ENCODE measurements around the gene TMEM54. TPM values are rescaled to one million over a fixed set of nuclear protein-coding genes. Genes with fewer than 3 reads are reported as not detected.

TMEM54 gene, protein sequence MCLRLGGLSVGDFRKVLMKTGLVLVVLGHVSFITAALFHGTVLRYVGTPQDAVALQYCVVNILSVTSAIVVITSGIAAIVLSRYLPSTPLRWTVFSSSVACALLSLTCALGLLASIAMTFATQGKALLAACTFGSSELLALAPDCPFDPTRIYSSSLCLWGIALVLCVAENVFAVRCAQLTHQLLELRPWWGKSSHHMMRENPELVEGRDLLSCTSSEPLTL
- total RNA-seq (100 to 1,000 TPM in 1 of 4 donors, 10 to 100 TPM in 3; 47.4 to 135 (median 57.9) TPM), polyA plus RNA-seq (100 to 1,000 TPM; 699 to 799 (median 707) TPM)

DNA sequence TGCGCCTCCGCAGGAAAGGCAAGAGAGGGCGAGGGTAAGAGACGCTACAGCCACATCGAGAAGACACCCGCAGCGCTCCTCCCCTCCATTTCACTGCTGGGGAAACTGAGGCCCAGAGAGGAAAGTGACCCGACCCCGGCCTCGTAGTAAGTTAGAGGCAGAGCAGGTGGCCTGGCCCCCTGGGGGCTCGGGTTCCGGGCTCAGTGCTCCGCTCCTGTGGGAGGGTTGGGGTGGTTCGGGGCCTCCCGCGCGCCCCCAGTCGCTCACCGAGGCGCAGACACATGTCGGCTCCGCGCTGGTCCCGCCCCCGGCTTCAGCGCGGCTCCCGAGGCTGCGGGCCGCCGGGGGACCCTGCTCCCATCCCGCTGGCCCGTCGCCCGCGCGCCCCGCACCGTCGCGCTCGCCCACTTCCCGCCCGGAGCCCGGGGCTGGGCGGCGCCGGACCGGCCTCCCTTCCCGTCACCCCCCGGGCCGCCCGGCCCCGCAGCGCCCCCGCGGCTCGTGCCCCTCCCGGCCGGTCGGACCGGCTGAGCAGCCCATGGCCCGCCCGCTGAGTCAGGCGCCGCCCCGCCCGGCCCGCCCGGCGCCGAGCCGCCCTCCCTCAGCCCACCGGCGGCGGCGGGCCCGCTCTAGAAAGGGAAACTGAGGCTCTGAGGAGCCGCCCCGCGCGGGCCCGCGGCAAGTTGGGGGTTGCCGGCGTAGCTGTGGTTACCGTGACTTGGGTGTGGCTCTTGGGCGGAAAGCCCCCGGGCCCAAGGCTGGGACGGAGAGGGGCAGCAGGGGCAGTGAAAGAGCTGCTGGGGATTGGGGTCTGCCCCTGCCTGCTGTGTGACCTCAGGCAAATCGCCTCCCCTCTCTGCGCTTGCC is at the start of gene TMEM54:
TMEM54 (minus strand) TSS at position 434 of the 867 bp plus-strand sequence; CDS start at position 283, 151 bp downstream.
- intact Hi-C loops (cut with DNase I), result loop anchor here (5.0 kb wide), 1 partner anchor 61 kb away; the partner anchor contains the start of gene RNF19B
- DNase-seq, result peak; percentile 82

DNA sequence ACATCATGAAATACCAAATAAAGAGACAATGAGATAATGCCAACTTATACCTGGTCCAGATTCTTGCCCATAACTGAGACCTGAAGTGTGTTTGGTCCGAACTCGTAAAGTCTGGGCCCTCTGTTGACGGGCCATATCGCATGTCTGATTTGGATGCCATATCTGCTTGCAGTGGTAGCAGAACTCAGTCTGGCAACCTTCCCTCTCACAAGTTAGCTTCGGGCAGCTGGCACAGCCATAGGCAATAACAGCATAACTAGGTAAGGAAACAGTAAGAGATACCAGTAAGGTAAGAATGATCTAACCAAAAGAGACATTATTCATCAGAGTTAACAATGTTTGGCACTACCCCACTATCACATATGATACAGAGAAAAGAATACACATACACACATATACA is 48.3 kb upstream of the TMEM54 start:
- no peak for TF ChIP-seq POLR2A (IDR thresholded peaks at IDR 0.05)
- no peak for TF ChIP-seq POLR2AphosphoS5 (IDR thresholded peaks at IDR 0.05)
- TF ChIP-seq, protein P1, sequence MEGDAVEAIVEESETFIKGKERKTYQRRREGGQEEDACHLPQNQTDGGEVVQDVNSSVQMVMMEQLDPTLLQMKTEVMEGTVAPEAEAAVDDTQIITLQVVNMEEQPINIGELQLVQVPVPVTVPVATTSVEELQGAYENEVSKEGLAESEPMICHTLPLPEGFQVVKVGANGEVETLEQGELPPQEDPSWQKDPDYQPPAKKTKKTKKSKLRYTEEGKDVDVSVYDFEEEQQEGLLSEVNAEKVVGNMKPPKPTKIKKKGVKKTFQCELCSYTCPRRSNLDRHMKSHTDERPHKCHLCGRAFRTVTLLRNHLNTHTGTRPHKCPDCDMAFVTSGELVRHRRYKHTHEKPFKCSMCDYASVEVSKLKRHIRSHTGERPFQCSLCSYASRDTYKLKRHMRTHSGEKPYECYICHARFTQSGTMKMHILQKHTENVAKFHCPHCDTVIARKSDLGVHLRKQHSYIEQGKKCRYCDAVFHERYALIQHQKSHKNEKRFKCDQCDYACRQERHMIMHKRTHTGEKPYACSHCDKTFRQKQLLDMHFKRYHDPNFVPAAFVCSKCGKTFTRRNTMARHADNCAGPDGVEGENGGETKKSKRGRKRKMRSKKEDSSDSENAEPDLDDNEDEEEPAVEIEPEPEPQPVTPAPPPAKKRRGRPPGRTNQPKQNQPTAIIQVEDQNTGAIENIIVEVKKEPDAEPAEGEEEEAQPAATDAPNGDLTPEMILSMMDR (IDR thresholded peaks at IDR 0.05), result no peak
- no peak for TF ChIP-seq EP300 (IDR thresholded peaks at IDR 0.05)
- Histone ChIP-seq H3K27me3 (no peaks in the 10 kb centered on the region), H3K9me3 (no peaks in the 10 kb centered on the region), H3K36me3 (peaks cover 0 to 36% (median 9%) of the 10 kb centered on the region in 4 donors), H3K27ac (peak overlapping the region in 3 of 4 donors; percentile 53 to 79 (median 66)), H3K4me1 (peaks cover 0 to 49% (median 30%) of the 10 kb centered on the region in 4 donors), H3K4me3 (no peak overlapping the region)
- no peak for DNase-seq
- 16 to 74% methylated on average over 5 of the region's 5 CpGs for WGBS, 2 donors
- intact Hi-C loops (cut with DNase I), result no loop called here

More for the DNA sequence above, at the start of gene TMEM54:
- Histone ChIP-seq H3K36me3 (no peaks in the 10 kb centered on the region), H3K4me3 (peak within 1 kb of the TSS; percentile 61 to 81 (median 72)), H3K27me3 (peaks cover 0 to 5% (median 0%) of the 10 kb centered on the region in 3 donors), H3K27ac (peak within 1 kb of the TSS; percentile 28 to 76 (median 54)), H3K4me1 (peaks cover 0 to 15% (median 14%) of the 10 kb centered on the region in 4 donors), H3K9me3 (no peaks in the 10 kb centered on the region)
- TF ChIP-seq EP300 (IDR thresholded peaks at IDR 0.05) (no peak), POLR2AphosphoS5 (IDR thresholded peaks at IDR 0.05) (no peak), POLR2A (IDR thresholded peaks at IDR 0.05) (no peak)
- TF ChIP-seq, protein P1 (IDR thresholded peaks at IDR 0.05), result no peak
- WGBS, 2 donors, result 1% methylated on average over 92 of the region's 92 CpGs

DNA sequence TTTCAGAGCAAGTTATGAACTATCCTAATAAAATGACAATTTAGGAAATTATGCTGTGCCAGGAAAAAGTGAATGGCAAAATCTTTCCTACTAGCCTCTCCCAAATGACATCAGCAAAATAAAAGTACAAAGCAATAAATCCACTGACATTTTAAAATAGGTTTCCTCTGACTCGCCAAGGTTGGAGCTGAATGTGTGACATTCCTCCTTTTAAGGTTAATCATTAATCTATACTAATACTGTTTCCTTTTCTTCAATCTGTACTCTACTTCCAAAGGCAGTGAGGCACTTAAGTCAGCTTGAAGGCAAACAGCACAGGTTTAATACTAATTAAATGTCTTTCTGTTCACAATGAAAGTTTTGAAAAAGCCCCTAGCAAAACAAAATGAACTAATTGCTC is 47.7 kb upstream of the TMEM54 start:
- no peak for DNase-seq
- peak overlapping the region in 3 of 4 donors; percentile 53 to 79 (median 66) for H3K27ac ChIP-seq
- TF ChIP-seq, protein P1 (IDR thresholded peaks at IDR 0.05), result no peak
- peak; percentile 47 to 72 (median 58) for TF ChIP-seq POLR2AphosphoS5 (IDR thresholded peaks at IDR 0.05)
- TF ChIP-seq EP300 (IDR thresholded peaks at IDR 0.05), result peak in 3 of 4 donors; percentile 43 to 68 (median 55)
- 18 to 58% methylated on average over 1 of the region's 1 CpG for WGBS, 2 donors
- peaks cover 4 to 42% (median 11%) of the 10 kb centered on the region in 4 donors for H3K36me3 ChIP-seq
- no peaks in the 10 kb centered on the region for H3K27me3 ChIP-seq
- peaks cover 0 to 47% (median 28%) of the 10 kb centered on the region in 4 donors for H3K4me1 ChIP-seq
- H3K4me3 ChIP-seq, result no peak overlapping the region
- no peaks in the 10 kb centered on the region for H3K9me3 ChIP-seq
- intact Hi-C loops (cut with DNase I), result no loop called here

DNA sequence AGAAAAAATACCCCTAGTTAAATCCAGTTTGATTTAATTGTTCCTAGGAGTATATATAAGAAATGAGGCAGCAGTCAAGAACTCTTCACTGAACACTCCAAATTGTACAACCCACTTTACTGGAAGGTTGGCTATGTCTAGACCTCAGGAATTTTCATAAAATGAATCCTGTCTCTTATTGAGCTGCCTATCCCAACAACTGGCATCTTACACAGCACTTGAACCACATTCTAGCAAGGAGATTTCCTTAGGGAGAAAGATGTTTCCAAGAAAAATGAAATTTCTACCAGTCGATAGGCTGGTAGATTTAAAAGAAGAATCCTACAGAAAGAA is 47.2 kb upstream of the TMEM54 start:
- Histone ChIP-seq H3K4me1 (peaks cover 0 to 41% (median 26%) of the 10 kb centered on the region in 4 donors), H3K27ac (peak overlapping the region; percentile 11 to 79 (median 60)), H3K4me3 (no peak overlapping the region), H3K9me3 (no peaks in the 10 kb centered on the region), H3K27me3 (no peaks in the 10 kb centered on the region), H3K36me3 (peaks cover 5 to 48% (median 11%) of the 10 kb centered on the region in 4 donors)
- WGBS, 2 donors, result 70 to 93% methylated on average over 1 of the region's 1 CpG
- DNase-seq, result no peak
- TF ChIP-seq EP300 (IDR thresholded peaks at IDR 0.05), result no peak
- TF ChIP-seq, protein P1 (IDR thresholded peaks at IDR 0.05), result no peak
- TF ChIP-seq POLR2AphosphoS5 (IDR thresholded peaks at IDR 0.05), result no peak
- TF ChIP-seq POLR2A (IDR thresholded peaks at IDR 0.05), result no peak
- intact Hi-C loops (cut with DNase I), result no loop called here

All from sigmoid colon (tissue), 7 donors.